ENCODE data around the gene OR1I1. TPM values are rescaled to one million over a fixed set of nuclear protein-coding genes. Genes with fewer than 3 reads are reported as not detected.

The OR1I1 gene
- total and polyA plus RNA-seq, 2 donors from 2014 or later: not detected

GRCh38 chr19:15125232-15126067 lies 43.4 kb downstream of the OR1I1 start:
- Histone ChIP-seq H3K9me3 (ENCODE audit: control insufficient read depth in 2 of 3, insufficient read depth in 1 of 3, low read length in 3 of 3) (no peaks in the 10 kb centered on the region), H3K4me3 (ENCODE audit: low read length in 3 of 3) (peak overlapping the region; percentile 89 to 96 (median 89)), H3K9ac (ENCODE audit: low read length in 3 of 3) (peak overlapping the region; percentile 71 to 98 (median 80)), H3K27ac (ENCODE audit: low read depth in 2 of 2, low read length in 2 of 2) (peak overlapping the region; percentile 97 to 100), H3K36me3 (ENCODE audit: control insufficient read depth in 2 of 3, insufficient read depth in 3 of 3, low read length in 3 of 3) (peaks cover 3 to 11% (median 7%) of the 10 kb centered on the region in 3 donors), H3K27me3 (ENCODE audit: control insufficient read depth, insufficient read depth, low read length) (no peaks in the 10 kb centered on the region), H3K4me1 (ENCODE audit: control insufficient read depth in 2 of 3, insufficient read depth in 2 of 3, low read depth in 1 of 3, low read length in 3 of 3) (peaks cover 0 to 11% (median 4%) of the 10 kb centered on the region in 3 donors)
- FAIRE-seq (peak; percentile 55), DNase-seq (peak; percentile 99 to 100 (median 99))
- TF ChIP-seq, protein P1, sequence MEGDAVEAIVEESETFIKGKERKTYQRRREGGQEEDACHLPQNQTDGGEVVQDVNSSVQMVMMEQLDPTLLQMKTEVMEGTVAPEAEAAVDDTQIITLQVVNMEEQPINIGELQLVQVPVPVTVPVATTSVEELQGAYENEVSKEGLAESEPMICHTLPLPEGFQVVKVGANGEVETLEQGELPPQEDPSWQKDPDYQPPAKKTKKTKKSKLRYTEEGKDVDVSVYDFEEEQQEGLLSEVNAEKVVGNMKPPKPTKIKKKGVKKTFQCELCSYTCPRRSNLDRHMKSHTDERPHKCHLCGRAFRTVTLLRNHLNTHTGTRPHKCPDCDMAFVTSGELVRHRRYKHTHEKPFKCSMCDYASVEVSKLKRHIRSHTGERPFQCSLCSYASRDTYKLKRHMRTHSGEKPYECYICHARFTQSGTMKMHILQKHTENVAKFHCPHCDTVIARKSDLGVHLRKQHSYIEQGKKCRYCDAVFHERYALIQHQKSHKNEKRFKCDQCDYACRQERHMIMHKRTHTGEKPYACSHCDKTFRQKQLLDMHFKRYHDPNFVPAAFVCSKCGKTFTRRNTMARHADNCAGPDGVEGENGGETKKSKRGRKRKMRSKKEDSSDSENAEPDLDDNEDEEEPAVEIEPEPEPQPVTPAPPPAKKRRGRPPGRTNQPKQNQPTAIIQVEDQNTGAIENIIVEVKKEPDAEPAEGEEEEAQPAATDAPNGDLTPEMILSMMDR (IDR thresholded peaks at IDR 0.05; ENCODE audit: borderline replicate concordance, extremely low read depth, insufficient read depth): no peak
- intact Hi-C loops (cut with DNase I): no loop called here

DNA sequence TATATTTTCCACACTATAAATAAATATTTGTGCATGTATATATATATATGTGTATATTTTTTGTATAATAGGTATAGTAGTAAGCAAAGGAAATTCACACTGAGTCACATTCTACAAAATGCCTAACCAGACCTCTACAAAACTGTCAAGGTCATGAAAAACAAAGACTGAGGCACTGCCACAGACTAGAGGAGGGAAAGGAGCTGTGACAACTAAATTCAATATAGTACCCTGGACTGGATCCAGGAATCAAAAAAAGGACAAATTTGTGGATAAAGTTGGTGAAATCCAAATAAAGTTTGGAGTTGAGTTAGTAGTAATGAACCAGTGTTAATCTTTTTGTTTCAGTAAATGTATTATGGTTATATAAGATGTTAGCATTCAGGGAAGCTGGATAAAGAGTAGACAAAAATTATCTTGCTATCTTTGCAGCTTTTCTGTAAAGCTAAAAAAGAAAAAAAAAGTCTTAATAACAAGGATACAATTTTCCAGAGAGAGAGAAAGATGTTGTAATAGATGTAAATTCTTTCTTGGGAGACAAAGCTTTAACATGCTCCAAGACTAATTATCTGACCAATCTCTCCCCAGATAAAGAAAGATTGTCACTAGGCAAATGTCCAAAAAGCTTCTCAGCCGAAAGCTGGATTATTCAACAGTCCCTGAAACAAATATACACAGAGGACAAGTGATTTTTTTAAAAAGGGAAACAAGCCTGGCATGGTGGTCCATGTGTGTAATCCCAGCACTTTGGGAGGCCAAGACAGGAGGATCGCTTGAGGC lies 44.3 kb downstream of the OR1I1 start:
- intact Hi-C loops (cut with DNase I): no loop called here
- no peak for FAIRE-seq

GRCh38 chr19:15128162-15128770 lies 46.3 kb downstream of the OR1I1 start:
- intact Hi-C loops (cut with DNase I): no loop called here
- TF ChIP-seq, protein P1 (IDR thresholded peaks at IDR 0.05; ENCODE audit: borderline replicate concordance, extremely low read depth, insufficient read depth): no peak
- H3K4me3 ChIP-seq (ENCODE audit: low read length in 3 of 3): no peak overlapping the region
- H3K9ac ChIP-seq (ENCODE audit: low read length in 3 of 3): no peak overlapping the region
- peaks cover 0 to 8% (median 4%) of the 10 kb centered on the region in 3 donors for H3K4me1 ChIP-seq (ENCODE audit: control insufficient read depth in 2 of 3, insufficient read depth in 2 of 3, low read depth in 1 of 3, low read length in 3 of 3)
- FAIRE-seq (no peak), DNase-seq (no peak)
- no peaks in the 10 kb centered on the region for H3K27me3 ChIP-seq (ENCODE audit: control insufficient read depth, insufficient read depth, low read length)
- no peak overlapping the region for H3K27ac ChIP-seq (ENCODE audit: low read depth in 2 of 2, low read length in 2 of 2)
- H3K9me3 ChIP-seq (ENCODE audit: control insufficient read depth in 2 of 3, insufficient read depth in 1 of 3, low read length in 3 of 3): no peaks in the 10 kb centered on the region
- H3K36me3 ChIP-seq (ENCODE audit: control insufficient read depth in 2 of 3, insufficient read depth in 3 of 3, low read length in 3 of 3): no peaks in the 10 kb centered on the region

More for the DNA sequence above, 44.3 kb downstream of the OR1I1 start:
- Histone ChIP-seq H3K4me1 (ENCODE audit: control insufficient read depth in 2 of 3, insufficient read depth in 2 of 3, low read depth in 1 of 3, low read length in 3 of 3) (peaks cover 0 to 11% (median 4%) of the 10 kb centered on the region in 3 donors), H3K27ac (ENCODE audit: low read depth in 2 of 2, low read length in 2 of 2) (peak overlapping the region in 1 of 2 donors; percentile 33), H3K9me3 (ENCODE audit: control insufficient read depth in 2 of 3, insufficient read depth in 1 of 3, low read length in 3 of 3) (no peaks in the 10 kb centered on the region), H3K9ac (ENCODE audit: low read length in 3 of 3) (peak overlapping the region in 2 of 3 donors; percentile 31 to 33), H3K27me3 (ENCODE audit: control insufficient read depth, insufficient read depth, low read length) (no peaks in the 10 kb centered on the region), H3K36me3 (ENCODE audit: control insufficient read depth in 2 of 3, insufficient read depth in 3 of 3, low read length in 3 of 3) (peaks cover 3 to 7% (median 5%) of the 10 kb centered on the region in 3 donors), H3K4me3 (ENCODE audit: low read length in 3 of 3) (peak overlapping the region; percentile 24 to 96 (median 58))
- peak in 1 of 5 donors; percentile 32 for DNase-seq
- TF ChIP-seq, protein P1 (IDR thresholded peaks at IDR 0.05; ENCODE audit: borderline replicate concordance, extremely low read depth, insufficient read depth): no peak
